SK-N-SH (cell line): ENCODE data around the gene PDLIM4. TPM values are rescaled to one million over a fixed set of nuclear protein-coding genes. Genes with fewer than 3 reads are reported as not detected.
A peak's percentile ranks its signal among the peaks of the same experiment; 100 is the strongest.

ENCODE experiments used
- CTCF ChIA-PET: fragments of 300-600, 350-600 bp; formaldehyde crosslinking; extraction: SDS; loops from one replicate; lab custom pipeline; 2021; lab: Yijun Ruan, JAX
- POLR2A ChIA-PET: fragments of 350-600 bp; sonication (Branson Sonifier 250); formaldehyde crosslinking; extraction: SDS; loops from one replicate; lab custom pipeline; 2020; ENCODE audit warnings: antibody characterized with exemption, inconsistent platforms; lab: Yijun Ruan, JAX
- DNase-seq: peaks from one replicate; pipeline ENCODE4 v3.0.0; 2012
- H2AFZ ChIP-seq: fragments of 200-600 bp; sonication (generic); 2 replicates; pipeline ENCODE4 v1.8.1; 2016; ENCODE audit warnings: antibody characterized with exemption, mild to moderate bottlenecking, low read depth
- H3F3A ChIP-seq: fragments of 200-600 bp; sonication (generic); replicated peaks from 2 replicates; pipeline ENCODE3; 2016; ENCODE audit warnings: antibody characterized with exemption, mild to moderate bottlenecking; ENCODE audit not compliant: insufficient read depth
- H3K27ac ChIP-seq, 2 experiments: fragments of 200-500 bp in 1 of 2; fragments of 200-600 bp in 1 of 2; sonication (Bioruptor generic) in 1 of 2; sonication (generic), shearing (Covaris generic) in 1 of 2; 2 replicates each; pipeline versions ENCODE4 v1.5.1 to v1.6.1; 2014 to 2016; ENCODE audit warnings: low read depth in 2 of 2, inconsistent platforms in 1 of 2, low read length in 1 of 2, mild to moderate bottlenecking in 1 of 2, mixed read lengths in 1 of 2
- H3K27me3 ChIP-seq: fragments of 200-600 bp; sonication (generic), shearing (Covaris generic); 2 replicates; pipeline ENCODE4 v1.6.1; 2016; ENCODE audit warnings: mixed run types; ENCODE audit not compliant: insufficient read depth
- H3K36me3 ChIP-seq, 2 experiments: fragments of 200-500 bp in 1 of 2; fragments of 200-600 bp in 1 of 2; sonication (Bioruptor generic) in 1 of 2; sonication (generic) in 1 of 2; replicated peaks in 1 of 2; 2 replicates each; pipeline versions ENCODE3 to v1.5.1; 2014 to 2016; ENCODE audit warnings: low read length in 1 of 2, mild to moderate bottlenecking in 1 of 2; ENCODE audit not compliant: insufficient read depth in 2 of 2, control insufficient read depth in 1 of 2
- H3K4me1 ChIP-seq, 2 experiments: fragments of 200-500 bp in 1 of 2; fragments of 200-600 bp in 1 of 2; sonication (Bioruptor generic) in 1 of 2; sonication (generic), shearing (Covaris generic) in 1 of 2; 2 replicates each; pipeline versions ENCODE4 v1.5.1 to v1.6.1; 2014 to 2016; ENCODE audit warnings: low read depth in 1 of 2, low read length in 1 of 2, mixed run types in 1 of 2; ENCODE audit not compliant: insufficient read depth in 2 of 2, control insufficient read depth in 1 of 2
- H3K4me2 ChIP-seq: fragments of 200-600 bp; sonication (generic), shearing (Covaris generic); 2 replicates; pipeline ENCODE4 v1.6.1; 2017; ENCODE audit warnings: mixed run types
- H3K4me3 ChIP-seq, 2 experiments: fragments of 200-500 bp in 1 of 2; fragments of 200-600 bp in 1 of 2; sonication (Bioruptor generic) in 1 of 2; sonication (generic), shearing (Covaris generic) in 1 of 2; 2 replicates each; pipeline versions ENCODE4 v1.5.1 to v1.8.1; 2014 to 2016; ENCODE audit warnings: low read depth in 2 of 2, inconsistent platforms in 1 of 2, low read length in 1 of 2, mild to moderate bottlenecking in 1 of 2, mixed read lengths in 1 of 2, moderate library complexity in 1 of 2
- H3K79me2 ChIP-seq: fragments of 200-600 bp; sonication (generic); 2 replicates; pipeline ENCODE4 v1.8.1; 2017; ENCODE audit warnings: mild to moderate bottlenecking; ENCODE audit not compliant: insufficient read depth
- H3K9ac ChIP-seq: fragments of 200-600 bp; sonication (generic); 2 replicates; pipeline ENCODE4 v1.6.1; 2017; ENCODE audit warnings: mixed run types
- H3K9me2 ChIP-seq: fragments of 200-600 bp; sonication (generic); 2 replicates; pipeline ENCODE4 v1.6.1; 2017; ENCODE audit warnings: mixed run types
- H3K9me3 ChIP-seq: fragments of 200-600 bp; sonication (generic); 2 replicates; pipeline ENCODE4 v1.6.1; 2017; ENCODE audit warnings: mixed run types, mild to moderate bottlenecking, moderate library complexity
- H4K20me1 ChIP-seq: fragments of 200-600 bp; sonication (generic); 2 replicates; pipeline ENCODE4 v1.6.1; 2017; ENCODE audit warnings: mild to moderate bottlenecking, mixed run types; ENCODE audit not compliant: insufficient read depth
- ELF1 ChIP-seq: IDR thresholded peaks from 2 replicates; pipeline ENCODE4 v1.4.0; 2012
- EP300 ChIP-seq, 2 experiments: IDR thresholded peaks; 2 replicates each; pipeline versions ENCODE4 v1.4.0 to v1.6.1; 2012; ENCODE audit warnings: borderline replicate concordance in 1 of 2, low read depth in 1 of 2, low read length in 1 of 2
- FOSL2 ChIP-seq: IDR thresholded peaks from 2 replicates; pipeline ENCODE4 v1.4.0; 2012; ENCODE audit warnings: low read depth, mild to moderate bottlenecking, moderate library complexity, borderline replicate concordance
- FOXM1 ChIP-seq: IDR thresholded peaks from 2 replicates; pipeline ENCODE4 v1.4.0; 2012; ENCODE audit warnings: low read depth, mild to moderate bottlenecking
- JUND ChIP-seq: IDR thresholded peaks from 2 replicates; pipeline ENCODE4 v1.4.0; 2012
- MEF2A ChIP-seq: IDR thresholded peaks from 2 replicates; pipeline ENCODE4 v1.4.0; 2012; ENCODE audit warnings: low read depth, borderline replicate concordance
- NRF1 ChIP-seq: IDR thresholded peaks from 2 replicates; pipeline ENCODE4 v1.6.1; 2012; ENCODE audit warnings: low read depth, mild to moderate bottlenecking, low read length
- POLR2AphosphoS5 ChIP-seq: IDR thresholded peaks from 2 replicates; pipeline ENCODE4 v1.6.1; 2012; ENCODE audit warnings: low read depth, low read length
- RFX5 ChIP-seq: IDR thresholded peaks from 2 replicates; pipeline ENCODE4 v1.6.1; 2012; ENCODE audit warnings: mild to moderate bottlenecking, improper control_type of control experiment, low read length
- SMC3 ChIP-seq: IDR thresholded peaks from 2 replicates; pipeline ENCODE4 v1.6.1; 2012; ENCODE audit warnings: low read depth, low read length, improper control_type of control experiment
- YY1 ChIP-seq: IDR thresholded peaks from 2 replicates; pipeline ENCODE4 v1.4.0; 2012; ENCODE audit warnings: low read depth, mild to moderate bottlenecking
- WGBS: methylation state at CpG from one replicate; pipeline ENCODE4 v1.1.6; 2017; ENCODE audit warnings: low lambda C conversion rate; 5-methylcytosine and 5-hydroxymethylcytosine counted together
- polyA plus RNA-seq, 3 experiments: library from polyadenylated mRNA; depleted of rRNA; stranded (reverse); fragments of >200 nt; gene quantifications; 2 replicates each; pipeline ENCODE4 v1.2.3, GENCODE V29; 2012
- TF ChIP-seq, protein P1 (sequence below): IDR thresholded peaks from 2 replicates; pipeline ENCODE4 v1.6.1; 2012; ENCODE audit warnings: mild to moderate bottlenecking, low read depth, low read length, moderate library complexity
- TF ChIP-seq, protein P2 (sequence below): IDR thresholded peaks from 2 replicates; pipeline ENCODE4 v1.4.0; 2012; ENCODE audit warnings: low read depth
- TF ChIP-seq, protein P3 (sequence below): fragments of 150-350 bp; IDR thresholded peaks from 2 replicates; pipeline ENCODE4 v1.6.1; 2017; ENCODE audit warnings: antibody characterized with exemption, low read length, low read depth, borderline replicate concordance
- TF ChIP-seq, protein P4 (sequence below): fragments of 150-350 bp; IDR thresholded peaks from 2 replicates; pipeline ENCODE4 v1.6.1; 2016; ENCODE audit warnings: mild to moderate bottlenecking, low read depth, low read length

Gene PDLIM4
- polyA plus RNA-seq, 1 of the 3 experiments (the other 2 are of a cell fraction): 57.1 TPM

DNA sequence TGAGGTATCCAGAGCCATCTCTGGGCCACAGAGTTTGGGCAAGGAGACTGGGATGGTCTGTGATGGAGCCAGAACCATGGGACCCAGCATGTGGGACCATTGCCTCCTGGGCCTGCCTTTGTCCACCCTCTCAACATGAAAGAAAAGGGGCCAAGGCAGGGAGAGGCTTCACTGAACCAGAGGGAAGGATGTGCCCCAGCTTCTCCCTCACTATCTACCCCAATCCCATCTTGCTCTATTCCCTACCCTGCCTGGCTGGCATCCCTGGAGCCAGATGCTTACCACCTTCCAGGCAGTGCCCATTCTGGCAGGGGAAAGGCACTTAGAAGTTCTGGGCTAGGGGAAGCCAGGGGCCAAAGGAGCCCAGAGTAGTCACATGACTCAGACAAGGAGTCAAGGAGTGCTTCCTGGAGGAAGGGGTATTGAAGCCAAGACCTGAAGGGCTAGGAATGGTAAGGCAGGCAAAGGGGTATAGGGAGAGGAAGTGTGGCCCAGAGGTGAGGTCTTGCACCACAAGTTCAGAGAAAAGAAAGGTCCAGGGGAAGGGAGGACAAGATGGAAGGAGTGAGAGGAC is 9.8 kb downstream of the PDLIM4 start:
- peaks cover 42 to 72% of the 10 kb centered on the region in 2 experiments for H3K4me1 ChIP-seq
- H3K4me2 ChIP-seq: no peak overlapping the region
- H3K27me3 ChIP-seq: no peaks in the 10 kb centered on the region
- peaks cover 4 to 35% of the 10 kb centered on the region in 2 experiments for H3K36me3 ChIP-seq
- peaks cover 15% of the 10 kb centered on the region for H3F3A ChIP-seq
- CTCF ChIA-PET: interaction anchor here (0.8 to 3.3 kb wide), 5 partner anchors 8 to 45 kb away, joined by 3 to 16 read pairs (median 4); partner anchors contain the start of gene SLC22A4
- DNase-seq: no peak
- POLR2A ChIA-PET: no interaction called here
- no peak overlapping the region; a peak in 1 of 4 replicates for H3K27ac ChIP-seq
- TF ChIP-seq, protein P1, sequence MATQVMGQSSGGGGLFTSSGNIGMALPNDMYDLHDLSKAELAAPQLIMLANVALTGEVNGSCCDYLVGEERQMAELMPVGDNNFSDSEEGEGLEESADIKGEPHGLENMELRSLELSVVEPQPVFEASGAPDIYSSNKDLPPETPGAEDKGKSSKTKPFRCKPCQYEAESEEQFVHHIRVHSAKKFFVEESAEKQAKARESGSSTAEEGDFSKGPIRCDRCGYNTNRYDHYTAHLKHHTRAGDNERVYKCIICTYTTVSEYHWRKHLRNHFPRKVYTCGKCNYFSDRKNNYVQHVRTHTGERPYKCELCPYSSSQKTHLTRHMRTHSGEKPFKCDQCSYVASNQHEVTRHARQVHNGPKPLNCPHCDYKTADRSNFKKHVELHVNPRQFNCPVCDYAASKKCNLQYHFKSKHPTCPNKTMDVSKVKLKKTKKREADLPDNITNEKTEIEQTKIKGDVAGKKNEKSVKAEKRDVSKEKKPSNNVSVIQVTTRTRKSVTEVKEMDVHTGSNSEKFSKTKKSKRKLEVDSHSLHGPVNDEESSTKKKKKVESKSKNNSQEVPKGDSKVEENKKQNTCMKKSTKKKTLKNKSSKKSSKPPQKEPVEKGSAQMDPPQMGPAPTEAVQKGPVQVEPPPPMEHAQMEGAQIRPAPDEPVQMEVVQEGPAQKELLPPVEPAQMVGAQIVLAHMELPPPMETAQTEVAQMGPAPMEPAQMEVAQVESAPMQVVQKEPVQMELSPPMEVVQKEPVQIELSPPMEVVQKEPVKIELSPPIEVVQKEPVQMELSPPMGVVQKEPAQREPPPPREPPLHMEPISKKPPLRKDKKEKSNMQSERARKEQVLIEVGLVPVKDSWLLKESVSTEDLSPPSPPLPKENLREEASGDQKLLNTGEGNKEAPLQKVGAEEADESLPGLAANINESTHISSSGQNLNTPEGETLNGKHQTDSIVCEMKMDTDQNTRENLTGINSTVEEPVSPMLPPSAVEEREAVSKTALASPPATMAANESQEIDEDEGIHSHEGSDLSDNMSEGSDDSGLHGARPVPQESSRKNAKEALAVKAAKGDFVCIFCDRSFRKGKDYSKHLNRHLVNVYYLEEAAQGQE: no peak
- TF ChIP-seq NRF1 (no peak), ELF1 (no peak), RFX5 (no peak), MEF2A (no peak), YY1 (no peak), FOSL2 (no peak), FOXM1 (no peak), SMC3 (no peak), JUND (no peak), POLR2AphosphoS5 (no peak)
- TF ChIP-seq, protein P2, sequence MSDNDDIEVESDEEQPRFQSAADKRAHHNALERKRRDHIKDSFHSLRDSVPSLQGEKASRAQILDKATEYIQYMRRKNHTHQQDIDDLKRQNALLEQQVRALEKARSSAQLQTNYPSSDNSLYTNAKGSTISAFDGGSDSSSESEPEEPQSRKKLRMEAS: no peak
- no peak overlapping the region for H2AFZ ChIP-seq
- no peaks in the 10 kb centered on the region for H3K79me2 ChIP-seq
- no peaks in the 10 kb centered on the region for H3K9me2 ChIP-seq
- H3K9me3 ChIP-seq: no peaks in the 10 kb centered on the region
- H3K4me3 ChIP-seq: no peak overlapping the region
- no peaks in the 10 kb centered on the region for H4K20me1 ChIP-seq
- no peak overlapping the region for H3K9ac ChIP-seq

DNA sequence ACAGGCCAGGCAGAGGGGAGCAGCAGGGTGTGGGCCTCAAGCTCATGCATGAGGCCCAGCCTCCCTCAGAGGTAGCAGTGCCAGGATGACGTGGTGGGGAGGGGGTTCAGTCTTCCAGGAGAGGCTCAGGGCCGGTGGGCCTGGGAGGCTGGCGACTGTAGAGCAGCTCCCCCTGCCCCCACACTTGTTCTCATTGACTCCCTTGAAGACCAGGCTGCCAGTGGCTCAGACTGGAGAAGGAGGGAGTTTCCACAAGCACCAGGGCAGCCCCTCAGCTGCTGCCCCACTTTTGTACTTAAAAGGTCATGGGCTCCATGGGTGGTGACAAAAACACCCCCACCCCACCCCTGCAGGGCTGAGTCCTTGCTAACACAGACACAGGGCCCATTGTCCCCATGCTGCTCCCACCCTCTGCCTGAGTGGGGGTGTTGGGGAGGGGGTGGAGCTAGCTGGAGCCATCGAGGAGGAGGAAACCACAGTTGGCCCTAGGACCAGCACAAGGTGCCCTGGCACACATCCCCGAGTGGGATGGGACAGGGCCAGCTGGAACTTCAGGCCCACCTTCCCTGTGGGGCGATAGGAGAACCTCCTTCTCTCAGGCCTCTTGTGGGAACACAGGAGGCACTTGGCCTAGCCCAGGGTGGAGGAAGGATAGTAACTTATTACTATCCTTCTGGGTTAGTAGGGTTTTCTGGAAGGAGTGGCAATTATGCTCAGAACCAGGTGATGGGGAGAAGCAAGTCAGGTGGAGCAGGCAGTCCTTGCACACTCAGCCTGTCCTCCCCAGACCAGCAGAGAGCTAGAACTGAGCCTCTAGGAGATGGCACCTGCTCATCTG is 10.7 kb downstream of the PDLIM4 start:
- POLR2A ChIA-PET: interaction anchor here (0.7 to 1.8 kb wide), 3 partner anchors 9 to 222 kb away, joined by 3 to 10 read pairs (median 3); partner anchors contain the start of gene SLC22A4
- no peaks in the 10 kb centered on the region for H3K27me3 ChIP-seq
- H3K4me1 ChIP-seq: peaks cover 40 to 71% of the 10 kb centered on the region in 2 experiments
- CTCF ChIA-PET: interaction anchor here (0.8 to 3.3 kb wide), 6 partner anchors 9 to 46 kb away, joined by 3 to 16 read pairs (median 4); partner anchors contain the start of gene SLC22A4
- no peak for DNase-seq
- no peak overlapping the region for H3K9ac ChIP-seq
- H3K9me2 ChIP-seq: no peaks in the 10 kb centered on the region
- WGBS: 79% methylated on average over 5 of the region's 6 CpGs
- no peaks in the 10 kb centered on the region for H4K20me1 ChIP-seq
- no peaks in the 10 kb centered on the region for H3K9me3 ChIP-seq
- H3K27ac ChIP-seq: peak overlapping the region; percentile 66 to 91
- H3K4me2 ChIP-seq: 0 out of 2 replicates have a peak overlapping the region, but pooled peaks have one; percentile 42
- H3K36me3 ChIP-seq: peaks cover 6 to 29% of the 10 kb centered on the region in 2 experiments
- no peak overlapping the region for H3K4me3 ChIP-seq
- no peaks in the 10 kb centered on the region for H3K79me2 ChIP-seq
- H2AFZ ChIP-seq: no peak overlapping the region
- H3F3A ChIP-seq: peaks cover 14% of the 10 kb centered on the region
- TF ChIP-seq, protein P3, sequence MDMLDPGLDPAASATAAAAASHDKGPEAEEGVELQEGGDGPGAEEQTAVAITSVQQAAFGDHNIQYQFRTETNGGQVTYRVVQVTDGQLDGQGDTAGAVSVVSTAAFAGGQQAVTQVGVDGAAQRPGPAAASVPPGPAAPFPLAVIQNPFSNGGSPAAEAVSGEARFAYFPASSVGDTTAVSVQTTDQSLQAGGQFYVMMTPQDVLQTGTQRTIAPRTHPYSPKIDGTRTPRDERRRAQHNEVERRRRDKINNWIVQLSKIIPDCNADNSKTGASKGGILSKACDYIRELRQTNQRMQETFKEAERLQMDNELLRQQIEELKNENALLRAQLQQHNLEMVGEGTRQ: no peak
- TF ChIP-seq, protein P1: no peak
- TF ChIP-seq JUND (no peak), YY1 (no peak), MEF2A (no peak), EP300 (IDR thresholded peaks at IDR 0.05; ENCODE audit: borderline replicate concordance in 1 of 2, low read depth in 1 of 2, low read length in 1 of 2) (no peak), FOXM1 (no peak)
- TF ChIP-seq, protein P4, sequence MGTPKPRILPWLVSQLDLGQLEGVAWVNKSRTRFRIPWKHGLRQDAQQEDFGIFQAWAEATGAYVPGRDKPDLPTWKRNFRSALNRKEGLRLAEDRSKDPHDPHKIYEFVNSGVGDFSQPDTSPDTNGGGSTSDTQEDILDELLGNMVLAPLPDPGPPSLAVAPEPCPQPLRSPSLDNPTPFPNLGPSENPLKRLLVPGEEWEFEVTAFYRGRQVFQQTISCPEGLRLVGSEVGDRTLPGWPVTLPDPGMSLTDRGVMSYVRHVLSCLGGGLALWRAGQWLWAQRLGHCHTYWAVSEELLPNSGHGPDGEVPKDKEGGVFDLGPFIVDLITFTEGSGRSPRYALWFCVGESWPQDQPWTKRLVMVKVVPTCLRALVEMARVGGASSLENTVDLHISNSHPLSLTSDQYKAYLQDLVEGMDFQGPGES: no peak
